HepG2 (cell line): ENCODE results near the gene POU2F1. TPM values are rescaled to one million over a fixed set of nuclear protein-coding genes. Genes with fewer than 3 reads are reported as not detected.

Experiments
- EED ChIP-seq: sonication (generic); formaldehyde crosslinking; IDR thresholded peaks from 2 replicates; pipeline ENCODE4 v1.5.0; 2020; ENCODE audit warnings: mild to moderate bottlenecking, missing genetic modification reagents
- KAT7 ChIP-seq: IDR thresholded peaks from 2 replicates; pipeline ENCODE4 v1.6.1; 2018; ENCODE audit warnings: borderline replicate concordance, missing compliant biosample characterization
- NPAS2 ChIP-seq: sonication (generic); formaldehyde crosslinking; IDR thresholded peaks from 2 replicates; pipeline ENCODE4 v1.8.0; 2022; ENCODE audit warnings: mild to moderate bottlenecking, missing genetic modification reagents, borderline replicate concordance
- SETDB1 ChIP-seq: sonication (generic); formaldehyde crosslinking; IDR thresholded peaks from 2 replicates; pipeline ENCODE4 v1.5.1; 2020; ENCODE audit warnings: missing genetic modification reagents, mild to moderate bottlenecking, borderline replicate concordance
- SP4 ChIP-seq: sonication (generic); formaldehyde crosslinking; IDR thresholded peaks from 2 replicates; pipeline ENCODE4 v1.8.1; 2023; ENCODE audit warnings: mild to moderate bottlenecking, missing genetic modification reagents
- SPEN ChIP-seq: sonication (generic); formaldehyde crosslinking; IDR thresholded peaks from 2 replicates; pipeline ENCODE4 v1.5.1; 2020; ENCODE audit warnings: low read depth, mild to moderate bottlenecking, missing genetic modification reagents
- ZBTB8A ChIP-seq: sonication (generic); formaldehyde crosslinking; IDR thresholded peaks from 2 replicates; pipeline ENCODE4 v1.4.0; 2020; ENCODE audit warnings: mild to moderate bottlenecking, low read depth, missing genetic modification reagents, borderline replicate concordance
- ZFP36L1 ChIP-seq: sonication (generic); formaldehyde crosslinking; IDR thresholded peaks from 2 replicates; pipeline ENCODE4 v1.8.0; 2022; ENCODE audit warnings: mild to moderate bottlenecking, missing genetic modification reagents, moderate library complexity
- ZNF335 ChIP-seq: sonication (generic); formaldehyde crosslinking; IDR thresholded peaks from 2 replicates; pipeline ENCODE4 v1.4.0; 2020; ENCODE audit warnings: missing genetic modification reagents
- ZNF382 ChIP-seq: sonication (generic); formaldehyde crosslinking; IDR thresholded peaks from 2 replicates; pipeline ENCODE4 v1.5.0; 2020; ENCODE audit warnings: missing genetic modification reagents, mild to moderate bottlenecking, borderline replicate concordance
- ZNF598 ChIP-seq: sonication (generic); formaldehyde crosslinking; IDR thresholded peaks from 2 replicates; pipeline ENCODE4 v1.5.1; 2020; ENCODE audit warnings: mild to moderate bottlenecking, missing genetic modification reagents, borderline replicate concordance
- polyA plus RNA-seq, 8 experiments: library from polyadenylated mRNA; depleted of rRNA in 3 of 8; stranded (reverse) in 7 of 8; unstranded in 1 of 8; fragments of >200 nt; fragmentation: Illumina TruSeq in 4 of 8; extraction: Trizol in 4 of 8; gene quantifications; 2 replicates each; pipeline versions ENCODE4 v1.2.1 to v1.2.3, GENCODE V29; 2011 to 2016; ENCODE audit warnings: low read depth in 4 of 8, missing spikeins in 1 of 8, mixed read lengths in 1 of 8; ENCODE audit not compliant: insufficient read depth in 1 of 8
- total RNA-seq, 5 experiments: library from RNA; depleted of rRNA; stranded (reverse); fragments of >200 nt; fragmentation: Illumina TruSeq; extraction: Trizol; gene quantifications; 2 replicates each; pipeline ENCODE4 v1.2.3, GENCODE V29; 2016; ENCODE audit warnings: low read depth in 1 of 5
- TF ChIP-seq, protein P1 (sequence below), 2 experiments: IDR thresholded peaks; 2 replicates each; pipeline ENCODE4 v1.6.1; 2011 to 2012; ENCODE audit warnings: low read length in 2 of 2, borderline replicate concordance in 1 of 2, low read depth in 1 of 2, mild to moderate bottlenecking in 1 of 2, moderate library complexity in 1 of 2

POU2F1 gene
- total and polyA plus RNA-seq, 2 of the 13 experiments (the other 11 are each of a cell fraction or from before 2014, with no cell fraction given) = 10.2 to 13.0 TPM

GRCh38 chr1:167191958-167192357, 28.7 kb upstream of the POU2F1 start (continued):
- no peak for TF ChIP-seq ZNF598
- no peak for TF ChIP-seq ZFP36L1 (CRISPR knock-in tag)
- no peak for TF ChIP-seq ZBTB8A (CRISPR knock-in tag)
- TF ChIP-seq EED (CRISPR knock-in tag) = no peak
- TF ChIP-seq SETDB1 (CRISPR knock-in tag) = no peak
- TF ChIP-seq, protein P1, sequence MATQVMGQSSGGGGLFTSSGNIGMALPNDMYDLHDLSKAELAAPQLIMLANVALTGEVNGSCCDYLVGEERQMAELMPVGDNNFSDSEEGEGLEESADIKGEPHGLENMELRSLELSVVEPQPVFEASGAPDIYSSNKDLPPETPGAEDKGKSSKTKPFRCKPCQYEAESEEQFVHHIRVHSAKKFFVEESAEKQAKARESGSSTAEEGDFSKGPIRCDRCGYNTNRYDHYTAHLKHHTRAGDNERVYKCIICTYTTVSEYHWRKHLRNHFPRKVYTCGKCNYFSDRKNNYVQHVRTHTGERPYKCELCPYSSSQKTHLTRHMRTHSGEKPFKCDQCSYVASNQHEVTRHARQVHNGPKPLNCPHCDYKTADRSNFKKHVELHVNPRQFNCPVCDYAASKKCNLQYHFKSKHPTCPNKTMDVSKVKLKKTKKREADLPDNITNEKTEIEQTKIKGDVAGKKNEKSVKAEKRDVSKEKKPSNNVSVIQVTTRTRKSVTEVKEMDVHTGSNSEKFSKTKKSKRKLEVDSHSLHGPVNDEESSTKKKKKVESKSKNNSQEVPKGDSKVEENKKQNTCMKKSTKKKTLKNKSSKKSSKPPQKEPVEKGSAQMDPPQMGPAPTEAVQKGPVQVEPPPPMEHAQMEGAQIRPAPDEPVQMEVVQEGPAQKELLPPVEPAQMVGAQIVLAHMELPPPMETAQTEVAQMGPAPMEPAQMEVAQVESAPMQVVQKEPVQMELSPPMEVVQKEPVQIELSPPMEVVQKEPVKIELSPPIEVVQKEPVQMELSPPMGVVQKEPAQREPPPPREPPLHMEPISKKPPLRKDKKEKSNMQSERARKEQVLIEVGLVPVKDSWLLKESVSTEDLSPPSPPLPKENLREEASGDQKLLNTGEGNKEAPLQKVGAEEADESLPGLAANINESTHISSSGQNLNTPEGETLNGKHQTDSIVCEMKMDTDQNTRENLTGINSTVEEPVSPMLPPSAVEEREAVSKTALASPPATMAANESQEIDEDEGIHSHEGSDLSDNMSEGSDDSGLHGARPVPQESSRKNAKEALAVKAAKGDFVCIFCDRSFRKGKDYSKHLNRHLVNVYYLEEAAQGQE (IDR thresholded peaks at IDR 0.05; ENCODE audit: borderline replicate concordance in 1 of 2, low read depth in 1 of 2, low read length in 2 of 2) = no peak
- TF ChIP-seq ZNF335 (CRISPR knock-in tag) = no peak
- TF ChIP-seq NPAS2 (CRISPR knock-in tag) = no peak
- TF ChIP-seq ZNF382 = no peak
- no peak for TF ChIP-seq SP4 (CRISPR knock-in tag)
- no peak for TF ChIP-seq SPEN (CRISPR knock-in tag)
- TF ChIP-seq KAT7 = no peak
- TF ChIP-seq, all 625 proteins: peak for 0
